Measurements from ENCODE around the gene ERBB4. TPM values are rescaled to one million over a fixed set of nuclear protein-coding genes. Genes with fewer than 3 reads are reported as not detected.

ERBB4 gene
- polyA plus RNA-seq, 1 donor, result 0.37 TPM

DNA sequence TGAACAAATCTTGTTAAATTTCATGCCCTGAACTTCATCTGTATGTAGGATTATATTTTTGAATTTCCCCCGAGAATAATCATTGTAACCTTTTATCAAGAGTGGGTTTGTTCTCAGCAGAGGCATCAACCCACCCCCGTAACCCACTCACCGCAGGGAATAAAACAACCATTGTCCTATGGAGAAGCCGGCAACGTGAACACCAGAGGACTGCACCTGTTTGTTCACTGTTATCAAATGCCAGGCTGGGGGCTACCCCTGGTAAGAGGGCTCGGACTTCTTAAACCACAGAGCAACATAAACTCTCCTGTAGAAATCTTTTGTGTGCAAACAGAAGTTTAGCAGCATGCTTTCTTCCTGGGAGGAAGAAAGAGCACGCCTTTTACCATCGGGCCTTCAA is 610.4 kb downstream of the ERBB4 start:
- H3K9me3 ChIP-seq (ENCODE audit: control insufficient read depth, low read depth, low read length), result no peaks in the 10 kb centered on the region
- WGBS (ENCODE audit: insufficient coverage, low lambda C conversion rate), result 60% methylated on average over 1 of the region's 8 CpGs
- no peak for DNase-seq
- H3K36me3 ChIP-seq (ENCODE audit: control insufficient read depth, insufficient read depth, low read length), result no peaks in the 10 kb centered on the region
- no peak overlapping the region for H3K4me3 ChIP-seq (ENCODE audit: low read length)
- H3K4me1 ChIP-seq (ENCODE audit: control insufficient read depth, insufficient read depth, low read length), result no peaks in the 10 kb centered on the region
- H3K27me3 ChIP-seq (ENCODE audit: control insufficient read depth, insufficient read depth, low read length), result no peaks in the 10 kb centered on the region
- H3K27ac ChIP-seq (ENCODE audit: low read length), result no peak overlapping the region

DNA sequence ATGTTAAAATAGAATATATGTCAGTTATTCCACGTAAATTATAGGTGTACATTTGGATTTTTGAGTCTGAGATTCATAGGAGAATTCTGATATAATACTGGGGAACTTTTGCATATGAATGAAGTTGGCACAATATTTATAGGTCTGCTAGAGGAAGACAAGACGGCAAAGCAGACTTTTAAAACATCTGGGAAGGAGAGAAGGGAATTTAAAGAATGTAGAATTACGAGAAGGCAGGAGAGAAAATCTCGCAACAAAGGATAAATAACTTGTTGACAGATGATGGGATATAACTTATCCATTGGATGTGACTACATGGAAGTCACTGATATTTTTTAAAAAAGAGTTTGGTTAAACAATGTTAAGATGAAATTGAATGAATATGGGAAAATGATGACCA is 615.6 kb downstream of the ERBB4 start:
- H3K27ac ChIP-seq (ENCODE audit: low read length), result no peak overlapping the region
- H3K27me3 ChIP-seq (ENCODE audit: control insufficient read depth, insufficient read depth, low read length), result no peaks in the 10 kb centered on the region
- H3K36me3 ChIP-seq (ENCODE audit: control insufficient read depth, insufficient read depth, low read length), result no peaks in the 10 kb centered on the region
- no peak overlapping the region for H3K4me3 ChIP-seq (ENCODE audit: low read length)
- no peak for DNase-seq
- WGBS (ENCODE audit: insufficient coverage, low lambda C conversion rate), result 60% methylated on average over 4 of the region's 4 CpGs
- no peaks in the 10 kb centered on the region for H3K4me1 ChIP-seq (ENCODE audit: control insufficient read depth, insufficient read depth, low read length)
- no peaks in the 10 kb centered on the region for H3K9me3 ChIP-seq (ENCODE audit: control insufficient read depth, low read depth, low read length)

DNA sequence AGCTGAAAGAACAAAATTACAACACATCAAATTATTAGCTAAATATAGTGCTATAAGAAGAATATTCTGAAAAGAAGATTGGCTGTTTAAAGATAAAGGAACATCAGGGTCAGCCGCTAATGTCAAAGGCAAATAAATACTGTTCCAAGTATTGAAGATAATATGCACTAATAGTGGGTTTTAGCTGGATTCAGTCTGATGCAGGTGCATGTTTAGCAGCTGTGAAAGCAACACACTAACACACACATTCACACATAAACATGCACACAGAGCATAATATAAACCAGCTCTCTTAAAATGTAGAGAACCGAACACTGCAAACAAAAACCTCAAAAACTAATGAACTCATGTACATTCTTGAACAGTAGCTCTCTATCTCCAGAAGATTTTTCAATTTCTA is 634.6 kb downstream of the ERBB4 start:
- no peak overlapping the region for H3K27ac ChIP-seq (ENCODE audit: low read length)
- DNase-seq, result no peak
- 100% methylated on average over 2 of the region's 2 CpGs for WGBS (ENCODE audit: insufficient coverage, low lambda C conversion rate)
- no peaks in the 10 kb centered on the region for H3K36me3 ChIP-seq (ENCODE audit: control insufficient read depth, insufficient read depth, low read length)
- no peaks in the 10 kb centered on the region for H3K9me3 ChIP-seq (ENCODE audit: control insufficient read depth, low read depth, low read length)
- H3K4me1 ChIP-seq (ENCODE audit: control insufficient read depth, insufficient read depth, low read length), result no peaks in the 10 kb centered on the region
- no peaks in the 10 kb centered on the region for H3K27me3 ChIP-seq (ENCODE audit: control insufficient read depth, insufficient read depth, low read length)
- H3K4me3 ChIP-seq (ENCODE audit: low read length), result no peak overlapping the region

DNA sequence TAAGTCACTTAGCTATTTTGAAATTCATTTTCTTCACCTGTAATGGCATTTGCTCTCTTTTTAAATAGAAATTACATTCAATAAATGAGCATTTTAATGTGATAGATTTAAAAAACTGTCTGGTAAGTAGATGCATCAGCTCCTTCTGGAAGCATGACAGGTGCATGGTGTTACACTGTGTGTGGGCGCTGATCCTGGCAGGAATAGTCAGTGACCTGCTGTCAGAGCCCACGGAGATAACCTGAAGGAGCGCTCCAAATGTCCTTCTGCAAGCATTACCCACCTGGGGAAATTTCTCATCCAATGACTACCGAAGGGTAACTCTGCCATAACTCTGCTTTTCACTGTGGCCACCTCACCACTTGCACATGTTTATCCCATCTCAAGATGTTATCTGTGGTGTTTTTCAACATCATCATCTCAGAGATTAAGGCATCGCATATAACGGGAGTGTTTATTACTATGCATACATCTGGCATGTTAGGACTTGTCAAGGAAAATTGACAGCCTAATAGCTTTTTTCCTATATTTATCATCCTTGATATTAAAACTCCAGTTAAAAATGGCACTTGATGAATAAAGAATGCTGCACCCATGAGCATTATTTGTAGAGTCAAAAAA is 637.3 kb downstream of the ERBB4 start:
- Histone ChIP-seq H3K9me3 (ENCODE audit: control insufficient read depth, low read depth, low read length) (no peaks in the 10 kb centered on the region), H3K36me3 (ENCODE audit: control insufficient read depth, insufficient read depth, low read length) (no peaks in the 10 kb centered on the region), H3K27me3 (ENCODE audit: control insufficient read depth, insufficient read depth, low read length) (no peaks in the 10 kb centered on the region), H3K27ac (ENCODE audit: low read length) (no peak overlapping the region), H3K4me3 (ENCODE audit: low read length) (no peak overlapping the region), H3K4me1 (ENCODE audit: control insufficient read depth, insufficient read depth, low read length) (no peaks in the 10 kb centered on the region)
- WGBS (ENCODE audit: insufficient coverage, low lambda C conversion rate), result no CpG with 5 or more reads among the region's 6 CpGs
- no peak for DNase-seq

DNA sequence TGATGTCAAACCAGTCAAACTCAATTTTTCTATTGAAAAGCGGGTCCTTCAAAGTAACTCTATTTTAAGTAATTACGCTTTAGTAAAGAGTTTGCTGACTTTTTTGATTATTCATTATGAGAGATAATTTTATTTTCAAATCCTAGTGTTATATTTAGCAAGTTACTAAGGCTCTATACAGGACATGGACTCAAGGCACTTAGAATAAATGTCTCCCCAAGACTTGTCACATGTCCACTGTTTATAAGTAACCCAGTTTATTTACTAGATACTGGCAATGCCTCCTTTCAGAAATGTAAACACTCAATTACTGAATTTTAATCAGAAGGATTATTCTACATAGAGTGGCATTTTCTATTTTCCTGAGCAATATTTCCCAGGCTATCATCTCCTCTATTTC is 638.1 kb downstream of the ERBB4 start:
- H3K4me1 ChIP-seq (ENCODE audit: control insufficient read depth, insufficient read depth, low read length), result no peaks in the 10 kb centered on the region
- WGBS (ENCODE audit: insufficient coverage, low lambda C conversion rate), result 93% methylated on average over 2 of the region's 2 CpGs
- H3K36me3 ChIP-seq (ENCODE audit: control insufficient read depth, insufficient read depth, low read length), result no peaks in the 10 kb centered on the region
- no peak overlapping the region for H3K4me3 ChIP-seq (ENCODE audit: low read length)
- H3K27me3 ChIP-seq (ENCODE audit: control insufficient read depth, insufficient read depth, low read length), result no peaks in the 10 kb centered on the region
- no peak overlapping the region for H3K27ac ChIP-seq (ENCODE audit: low read length)
- no peak for DNase-seq
- no peaks in the 10 kb centered on the region for H3K9me3 ChIP-seq (ENCODE audit: control insufficient read depth, low read depth, low read length)

DNA sequence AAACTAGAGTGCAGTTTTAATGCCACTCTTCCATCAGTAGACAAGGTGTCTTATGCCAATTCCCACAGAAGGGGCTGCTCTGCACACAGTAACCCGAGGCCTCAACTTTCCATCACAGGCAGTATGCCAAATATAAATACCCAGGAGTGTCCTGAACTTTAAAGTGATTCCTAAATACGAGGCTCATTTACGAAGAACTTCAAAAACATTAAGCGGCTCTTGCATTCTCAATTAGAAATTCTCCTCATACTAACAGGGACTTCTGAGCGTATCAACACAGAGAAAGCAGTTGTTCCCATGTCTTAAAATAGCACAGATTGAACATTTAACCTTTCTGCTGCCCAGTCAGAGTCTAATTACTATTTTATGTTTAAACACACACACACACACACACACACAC is 638.6 kb downstream of the ERBB4 start:
- Histone ChIP-seq H3K36me3 (ENCODE audit: control insufficient read depth, insufficient read depth, low read length) (no peaks in the 10 kb centered on the region), H3K9me3 (ENCODE audit: control insufficient read depth, low read depth, low read length) (no peaks in the 10 kb centered on the region), H3K27me3 (ENCODE audit: control insufficient read depth, insufficient read depth, low read length) (no peaks in the 10 kb centered on the region), H3K27ac (ENCODE audit: low read length) (no peak overlapping the region), H3K4me1 (ENCODE audit: control insufficient read depth, insufficient read depth, low read length) (no peaks in the 10 kb centered on the region), H3K4me3 (ENCODE audit: low read length) (no peak overlapping the region)
- no peak for DNase-seq
- WGBS (ENCODE audit: insufficient coverage, low lambda C conversion rate), result 100% methylated on average over 1 of the region's 5 CpGs

DNA sequence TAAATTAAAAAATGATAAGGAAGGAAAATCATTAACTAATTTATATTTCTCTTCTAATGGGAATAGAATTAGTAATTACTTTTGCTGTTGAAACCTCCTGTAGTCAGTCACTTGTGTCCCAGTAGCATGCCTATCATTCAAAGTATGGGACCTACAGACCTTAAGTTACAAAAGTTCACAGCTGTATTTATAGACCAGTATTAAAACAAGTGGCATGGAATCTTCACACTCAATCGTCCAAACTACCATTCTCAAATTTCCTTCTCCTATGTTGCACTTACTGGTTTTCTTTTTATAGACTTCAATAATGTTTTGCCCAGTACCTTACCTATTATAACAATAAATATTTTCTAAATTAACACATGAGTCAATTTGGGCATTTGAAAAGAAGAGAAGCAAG is 639.9 kb downstream of the ERBB4 start:
- H3K27ac ChIP-seq (ENCODE audit: low read length), result no peak overlapping the region
- no peaks in the 10 kb centered on the region for H3K9me3 ChIP-seq (ENCODE audit: control insufficient read depth, low read depth, low read length)
- no peak for DNase-seq
- WGBS (ENCODE audit: insufficient coverage, low lambda C conversion rate), result 63% methylated on average over 1 of the region's 1 CpG
- no peaks in the 10 kb centered on the region for H3K4me1 ChIP-seq (ENCODE audit: control insufficient read depth, insufficient read depth, low read length)
- no peak overlapping the region for H3K4me3 ChIP-seq (ENCODE audit: low read length)
- no peaks in the 10 kb centered on the region for H3K27me3 ChIP-seq (ENCODE audit: control insufficient read depth, insufficient read depth, low read length)
- H3K36me3 ChIP-seq (ENCODE audit: control insufficient read depth, insufficient read depth, low read length), result no peaks in the 10 kb centered on the region

DNA sequence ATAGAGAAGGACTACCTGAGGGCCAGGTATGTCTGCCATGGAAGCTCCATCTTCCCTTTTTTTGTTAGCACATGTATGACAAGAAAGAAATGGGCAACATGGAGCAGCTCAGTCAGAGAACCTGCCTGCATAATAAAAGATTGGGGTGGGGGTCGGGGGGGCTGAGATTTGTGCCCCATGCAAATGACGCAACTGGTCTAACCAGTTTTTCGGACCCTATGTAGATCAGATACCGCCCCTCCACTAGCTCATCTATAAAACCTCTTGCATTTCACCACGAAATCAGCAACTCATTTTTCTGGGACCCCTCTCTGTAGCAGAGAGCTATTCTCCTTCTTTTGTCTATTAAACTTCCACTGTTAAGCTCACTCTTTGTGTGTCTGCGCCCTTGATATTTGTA is 657.2 kb downstream of the ERBB4 start:
- no peak for DNase-seq
- Histone ChIP-seq H3K9me3 (ENCODE audit: control insufficient read depth, low read depth, low read length) (no peaks in the 10 kb centered on the region), H3K27me3 (ENCODE audit: control insufficient read depth, insufficient read depth, low read length) (no peaks in the 10 kb centered on the region), H3K27ac (ENCODE audit: low read length) (no peak overlapping the region), H3K4me1 (ENCODE audit: control insufficient read depth, insufficient read depth, low read length) (no peaks in the 10 kb centered on the region), H3K4me3 (ENCODE audit: low read length) (no peak overlapping the region), H3K36me3 (ENCODE audit: control insufficient read depth, insufficient read depth, low read length) (no peaks in the 10 kb centered on the region)
- WGBS (ENCODE audit: insufficient coverage, low lambda C conversion rate), result 100% methylated on average over 1 of the region's 6 CpGs

DNA sequence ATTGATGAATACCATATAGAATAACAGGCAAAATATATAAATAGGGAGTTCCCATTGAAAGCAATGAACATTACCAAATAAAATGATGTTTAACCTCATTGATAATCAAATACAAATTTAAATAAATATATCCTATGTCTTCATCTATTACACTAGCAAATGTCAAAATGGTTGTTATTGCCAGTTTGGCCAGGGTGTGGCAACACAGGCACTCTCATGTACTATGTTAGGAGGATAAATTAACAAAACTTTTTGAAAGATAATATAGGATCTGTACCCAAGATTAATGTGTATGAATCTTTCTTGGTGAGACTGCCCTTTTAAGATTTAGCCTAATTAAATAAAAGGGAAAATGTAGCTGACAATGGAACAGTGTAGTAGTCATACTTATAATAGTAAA is 659.3 kb downstream of the ERBB4 start:
- Histone ChIP-seq H3K27me3 (ENCODE audit: control insufficient read depth, insufficient read depth, low read length) (no peaks in the 10 kb centered on the region), H3K36me3 (ENCODE audit: control insufficient read depth, insufficient read depth, low read length) (no peaks in the 10 kb centered on the region), H3K4me1 (ENCODE audit: control insufficient read depth, insufficient read depth, low read length) (no peaks in the 10 kb centered on the region), H3K9me3 (ENCODE audit: control insufficient read depth, low read depth, low read length) (no peaks in the 10 kb centered on the region), H3K4me3 (ENCODE audit: low read length) (no peak overlapping the region), H3K27ac (ENCODE audit: low read length) (no peak overlapping the region)
- no peak for DNase-seq

- H3K4me3 ChIP-seq (ENCODE audit: low read length), result no peak overlapping the region
- no peak overlapping the region for H3K27ac ChIP-seq (ENCODE audit: low read length)
- H3K9me3 ChIP-seq (ENCODE audit: control insufficient read depth, low read depth, low read length), result no peaks in the 10 kb centered on the region
- no peaks in the 10 kb centered on the region for H3K27me3 ChIP-seq (ENCODE audit: control insufficient read depth, insufficient read depth, low read length)
- no peaks in the 10 kb centered on the region for H3K36me3 ChIP-seq (ENCODE audit: control insufficient read depth, insufficient read depth, low read length)
- no peaks in the 10 kb centered on the region for H3K4me1 ChIP-seq (ENCODE audit: control insufficient read depth, insufficient read depth, low read length)
- DNase-seq, result no peak
- WGBS (ENCODE audit: insufficient coverage, low lambda C conversion rate), result 92% methylated on average over 2 of the region's 4 CpGs
These were observed 661.5 kb downstream of the ERBB4 start for GRCh38 chr2:211877061-211877460.

DNA sequence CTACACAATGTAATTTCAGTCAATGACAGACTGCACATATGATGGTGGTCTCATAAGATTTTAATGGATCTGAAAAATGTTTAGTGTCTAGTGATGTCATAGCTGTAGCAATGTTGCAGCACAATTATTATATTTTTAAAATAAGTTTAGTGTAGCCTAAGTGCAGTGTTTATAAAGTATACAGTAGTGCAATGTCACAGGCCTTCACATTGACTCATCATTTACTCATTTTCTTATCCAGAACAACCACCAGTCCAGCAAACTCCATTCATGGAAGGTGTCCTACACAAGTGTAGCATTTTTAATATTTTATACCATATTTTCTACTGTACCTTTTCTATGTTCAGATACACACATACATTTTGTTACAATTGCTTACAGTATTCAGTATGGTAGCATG is 663.1 kb downstream of the ERBB4 start:
- DNase-seq, result no peak
- no peaks in the 10 kb centered on the region for H3K9me3 ChIP-seq (ENCODE audit: control insufficient read depth, low read depth, low read length)
- H3K27ac ChIP-seq (ENCODE audit: low read length), result no peak overlapping the region
- H3K27me3 ChIP-seq (ENCODE audit: control insufficient read depth, insufficient read depth, low read length), result no peaks in the 10 kb centered on the region
- no peaks in the 10 kb centered on the region for H3K36me3 ChIP-seq (ENCODE audit: control insufficient read depth, insufficient read depth, low read length)
- no peak overlapping the region for H3K4me3 ChIP-seq (ENCODE audit: low read length)
- no peaks in the 10 kb centered on the region for H3K4me1 ChIP-seq (ENCODE audit: control insufficient read depth, insufficient read depth, low read length)

Data from large intestine (tissue), 3 donors.